Neural cell (in vitro differentiated cells): ENCODE results near the gene ACSL5. TPM values are rescaled to one million over a fixed set of nuclear protein-coding genes. Genes with fewer than 3 reads are reported as not detected.
"Not testable (repeated sequence)": the region's sequence is repeated elsewhere in the genome, so short reads cannot be mapped to it uniquely, and the experiment has no call there.

Source experiments
- H2AFZ ChIP-seq: fragments of 200-600, 300-800 bp; sonication (generic), shearing (Covaris generic); 2 replicates; pipeline ENCODE4 v1.6.0; 2014; ENCODE audit warnings: low read depth, mild to moderate bottlenecking, antibody characterized with exemption, low read length, moderate library complexity
- H3F3A ChIP-seq: fragments of 200-600 bp; shearing (Covaris generic); 2 replicates; pipeline ENCODE4 v1.6.1; 2016; ENCODE audit warnings: mild to moderate bottlenecking, moderate library complexity, mixed read lengths, antibody characterized with exemption, low read length; ENCODE audit not compliant: insufficient read depth, poor library complexity, severe bottlenecking
- H3K27ac ChIP-seq: fragments of 200-600, 300-800 bp; sonication (generic), shearing (Covaris generic); 2 replicates; pipeline ENCODE4 v1.5.1; 2014; ENCODE audit warnings: mild to moderate bottlenecking, low read length, moderate library complexity
- H3K27me3 ChIP-seq: fragments of 300-800, 200-600 bp; sonication (generic), shearing (Covaris generic); 2 replicates; pipeline ENCODE4 v1.6.0; 2014; ENCODE audit warnings: mild to moderate bottlenecking, low read depth, low read length, moderate library complexity; ENCODE audit not compliant: insufficient read depth
- H3K36me3 ChIP-seq: fragments of 300-800, 200-600 bp; sonication (generic), shearing (Covaris generic); 2 replicates; pipeline ENCODE4 v1.5.1; 2014; ENCODE audit warnings: mild to moderate bottlenecking, antibody characterized with exemption, low read length, moderate library complexity; ENCODE audit not compliant: insufficient read depth
- H3K4me2 ChIP-seq: fragments of 300-800, 200-600 bp; sonication (generic), shearing (Covaris generic); 2 replicates; pipeline ENCODE4 v1.6.0; 2014; ENCODE audit warnings: mild to moderate bottlenecking, low read length
- H3K4me3 ChIP-seq: fragments of 300-800, 200-600 bp; sonication (generic), shearing (Covaris generic); 2 replicates; pipeline ENCODE4 v1.5.1; 2014; ENCODE audit warnings: mild to moderate bottlenecking, low read length, moderate library complexity
- H3K79me2 ChIP-seq: fragments of 200-600 bp; shearing (Covaris generic); replicated peaks from 2 replicates; pipeline ENCODE4 v1.6.0; 2014; ENCODE audit warnings: mild to moderate bottlenecking, low read length, moderate library complexity; ENCODE audit not compliant: insufficient read depth
- H3K9ac ChIP-seq: fragments of 300-800, 200-600 bp; sonication (generic), shearing (Covaris generic); 2 replicates; pipeline ENCODE4 v1.6.1; 2016; ENCODE audit warnings: mild to moderate bottlenecking, low read length, mixed read lengths
- H3K9me2 ChIP-seq: fragments of 200-600 bp; shearing (Covaris generic); 2 replicates; pipeline ENCODE4 v1.6.1; 2016; ENCODE audit warnings: mild to moderate bottlenecking, low read length, mixed read lengths; ENCODE audit not compliant: insufficient read depth
- H3K9me3 ChIP-seq: fragments of 200-600, 300-800 bp; sonication (generic), shearing (Covaris generic); 2 replicates; pipeline ENCODE4 v1.6.1; 2016; ENCODE audit warnings: mild to moderate bottlenecking, mixed run types, low read length, moderate library complexity, mixed read lengths
- H4K20me1 ChIP-seq: fragments of 200-600 bp; shearing (Covaris generic); 2 replicates; pipeline ENCODE4 v1.6.1; 2016; ENCODE audit warnings: mild to moderate bottlenecking, mixed run types; ENCODE audit not compliant: insufficient read depth
- CTCF ChIP-seq: fragments of 450-650 bp; IDR thresholded peaks from 2 replicates; pipeline ENCODE4 v1.5.1; 2014; ENCODE audit warnings: antibody characterized with exemption, mild to moderate bottlenecking, moderate library complexity; ENCODE audit not compliant: poor library complexity, severe bottlenecking
- EP300 ChIP-seq: fragments of 450-650 bp; conservative IDR thresholded peaks from 2 replicates; pipeline ENCODE4 v1.6.1; 2014; ENCODE audit warnings: antibody characterized with exemption, mild to moderate bottlenecking, moderate library complexity; ENCODE audit not compliant: poor library complexity, severe bottlenecking
- EZH2 ChIP-seq: fragments of 200-600, 300-800 bp; shearing (Covaris generic), sonication (generic); IDR thresholded peaks from 2 replicates; pipeline ENCODE4 v1.6.1; 2014; ENCODE audit warnings: antibody characterized with exemption, low read length, borderline replicate concordance, mild to moderate bottlenecking; ENCODE audit not compliant: insufficient read depth, poor library complexity, severe bottlenecking
- MXI1 ChIP-seq: fragments of 450-650 bp; conservative IDR thresholded peaks from 2 replicates; pipeline ENCODE4 v1.6.1; 2014; ENCODE audit warnings: antibody characterized with exemption, mild to moderate bottlenecking; ENCODE audit not compliant: poor library complexity, severe bottlenecking
- POLR2AphosphoS5 ChIP-seq: IDR thresholded peaks from 2 replicates; pipeline ENCODE4 v1.6.1; 2012
- RAD21 ChIP-seq: fragments of 450-650 bp; conservative IDR thresholded peaks from 2 replicates; pipeline ENCODE4 v1.6.1; 2014; ENCODE audit warnings: antibody characterized with exemption, mild to moderate bottlenecking, moderate library complexity
- SMC3 ChIP-seq: fragments of 450-650 bp; conservative IDR thresholded peaks from 2 replicates; pipeline ENCODE4 v1.6.1; 2014; ENCODE audit warnings: antibody characterized with exemption, mild to moderate bottlenecking, moderate library complexity; ENCODE audit not compliant: poor library complexity
- polyA plus RNA-seq: library from polyadenylated mRNA; depleted of rRNA; stranded (reverse); fragments of >200 nt; gene quantifications from 2 replicates; pipeline ENCODE4 v1.2.3, GENCODE V29; 2014

The ACSL5 gene
- polyA plus RNA-seq, 1 donor from 2014 or later = not detected

- not testable (repeated sequence) for H3F3A ChIP-seq, H3K9ac ChIP-seq, H3K4me3 ChIP-seq, H3K9me3 ChIP-seq, H3K9me2 ChIP-seq, H3K27me3 ChIP-seq, H4K20me1 ChIP-seq, H2AFZ ChIP-seq, H3K79me2 ChIP-seq, H3K36me3 ChIP-seq, H3K4me2 ChIP-seq, H3K27ac ChIP-seq
Observed at GRCh38 chr10:112372182-112372810, 1.6 kb upstream of the ACSL5 start.

- H3K9me2 ChIP-seq = no peaks in the 10 kb centered on the region
Observed at GRCh38 chr10:112374724-112375541, 1.0 kb downstream of the ACSL5 start.

GRCh38 chr10:112375721-112376395 lies 1.9 kb downstream of the ACSL5 start:
- no peak overlapping the region for H2AFZ ChIP-seq
- H3K27me3 ChIP-seq = no peaks in the 10 kb centered on the region
- TF ChIP-seq SMC3 (no peak), EP300 (no peak), POLR2AphosphoS5 (no peak)
- H3K36me3 ChIP-seq = no peaks in the 10 kb centered on the region
- no peaks in the 10 kb centered on the region for H3K79me2 ChIP-seq
- H3K9me3 ChIP-seq = no peaks in the 10 kb centered on the region
- H4K20me1 ChIP-seq = no peaks in the 10 kb centered on the region
- H3K9ac ChIP-seq = no peak overlapping the region
- H3K4me2 ChIP-seq = no peak overlapping the region
- H3K4me3 ChIP-seq = no peak overlapping the region
- no peaks in the 10 kb centered on the region for H3F3A ChIP-seq
- no peaks in the 10 kb centered on the region for H3K9me2 ChIP-seq
- H3K27ac ChIP-seq = no peak overlapping the region

More at GRCh38 chr10:112374724-112375541, 1.0 kb downstream of the ACSL5 start:
- Histone ChIP-seq H3K79me2 (no peaks in the 10 kb centered on the region), H3F3A (no peaks in the 10 kb centered on the region), H3K27me3 (no peaks in the 10 kb centered on the region), H3K27ac (no peak overlapping the region), H3K9me3 (no peaks in the 10 kb centered on the region), H3K9ac (no peak overlapping the region), H3K4me3 (no peak overlapping the region), H3K36me3 (no peaks in the 10 kb centered on the region), H2AFZ (no peak overlapping the region), H3K4me2 (no peak overlapping the region), H4K20me1 (no peaks in the 10 kb centered on the region)
- TF ChIP-seq SMC3 (no peak), MXI1 (no peak)

- H3K79me2 ChIP-seq = no peaks in the 10 kb centered on the region
- no peaks in the 10 kb centered on the region for H3K27me3 ChIP-seq
- H3K9ac ChIP-seq = no peak overlapping the region
- H3K4me2 ChIP-seq = no peak overlapping the region
- H2AFZ ChIP-seq = no peak overlapping the region
- no peaks in the 10 kb centered on the region for H4K20me1 ChIP-seq
- no peaks in the 10 kb centered on the region for H3K9me2 ChIP-seq
- H3F3A ChIP-seq = no peaks in the 10 kb centered on the region
- no peaks in the 10 kb centered on the region for H3K9me3 ChIP-seq
- no peak overlapping the region for H3K4me3 ChIP-seq
- H3K27ac ChIP-seq = no peak overlapping the region
- TF ChIP-seq EZH2 (no peak), CTCF (no peak), EP300 (no peak), POLR2AphosphoS5 (no peak), RAD21 (no peak)
- no peaks in the 10 kb centered on the region for H3K36me3 ChIP-seq
Observed at GRCh38 chr10:112376396-112376790, 2.5 kb downstream of the ACSL5 start.

- not testable (repeated sequence) for H3K4me3 ChIP-seq, H3K79me2 ChIP-seq, H3K36me3 ChIP-seq, H3K9ac ChIP-seq, H4K20me1 ChIP-seq, H3F3A ChIP-seq, H3K27me3 ChIP-seq, H2AFZ ChIP-seq, H3K27ac ChIP-seq, H3K9me2 ChIP-seq, H3K9me3 ChIP-seq, H3K4me2 ChIP-seq
Observed at GRCh38 chr10:112377116-112377515, 3.2 kb downstream of the ACSL5 start.
